HG02623 (cell line): ENCODE data around the gene BANF1.
A peak's percentile ranks its signal among the peaks of the same experiment; 100 is the strongest.
"Not testable (repeated sequence)": the region's sequence is repeated elsewhere in the genome, so short reads cannot be mapped to it uniquely, and the experiment has no call there.

Experiments
- ATAC-seq: cut with Tn5 transposase; IDR thresholded peaks from one replicate; pipeline ENCODE4 v1.9.1; 2021; ENCODE audit warnings: moderate library complexity; ENCODE audit not compliant: unreplicated experiment

The BANF1 gene

DNA sequence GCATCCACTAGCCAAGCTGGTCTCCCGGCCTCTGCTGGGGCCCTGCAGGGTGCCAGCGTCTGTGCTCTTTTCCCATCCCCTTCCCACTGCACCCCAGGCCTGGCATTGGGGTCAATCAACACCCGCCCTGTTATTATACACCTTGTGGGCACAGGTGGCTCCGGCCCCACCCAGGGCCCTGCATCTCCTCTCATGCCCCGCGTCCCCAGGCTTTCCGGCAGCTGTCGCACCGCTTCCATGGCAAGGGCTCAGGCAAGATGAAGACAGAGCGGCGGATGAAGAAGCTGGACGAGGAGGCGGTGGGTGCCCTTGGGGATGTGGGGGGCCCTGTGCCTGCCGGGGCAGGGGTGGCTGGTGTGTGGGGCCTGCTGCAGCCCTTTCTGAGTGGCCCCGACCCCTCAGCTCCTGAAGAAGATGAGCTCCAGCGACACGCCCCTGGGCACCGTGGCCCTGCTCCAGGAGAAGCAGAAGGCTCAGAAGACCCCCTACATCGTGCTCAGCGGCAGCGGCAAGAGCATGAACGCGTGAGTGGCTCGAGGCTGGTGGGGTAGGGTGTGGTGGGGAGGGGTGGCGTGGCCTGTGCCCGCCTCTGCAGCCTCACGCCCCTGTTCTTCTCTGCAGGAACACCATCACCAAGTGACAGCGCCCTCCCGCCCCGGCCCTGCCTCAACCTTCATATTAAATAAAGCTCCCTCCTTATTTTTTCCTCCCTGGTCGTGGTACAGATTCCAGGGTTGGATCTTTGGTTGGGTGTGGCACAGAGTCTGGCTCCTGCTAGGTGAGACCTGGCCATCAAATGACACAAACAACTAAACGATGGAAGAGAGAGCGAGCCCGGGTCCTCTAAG is 23.7 kb upstream of the BANF1 start:
- no peak for ATAC-seq

DNA sequence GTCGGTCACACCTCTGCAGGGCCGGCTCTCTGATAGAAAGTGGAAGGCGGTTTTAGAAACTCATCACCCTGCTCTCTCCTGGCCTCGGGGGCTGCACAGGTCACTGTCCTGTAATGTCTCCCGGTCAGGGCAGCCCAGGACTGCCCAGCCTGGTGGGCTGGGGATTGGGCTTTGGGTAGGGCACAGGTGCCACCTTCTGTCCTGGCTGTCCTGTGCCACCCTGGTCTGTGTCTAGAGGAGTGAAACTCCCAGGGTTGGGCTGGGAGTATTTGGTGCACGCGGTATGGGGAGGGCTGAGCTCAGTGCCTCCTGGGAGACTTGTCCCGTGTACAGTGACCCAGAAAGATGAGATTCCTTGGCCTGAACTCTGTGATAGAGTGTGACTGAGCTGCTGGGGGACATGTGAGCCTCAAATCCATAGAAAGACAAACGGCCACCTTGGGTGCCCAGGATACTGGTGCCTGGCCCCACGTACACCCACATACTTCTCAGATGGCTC is 23.0 kb upstream of the BANF1 start:
- ATAC-seq, result no peak

- no peak for ATAC-seq
Measured at GRCh38 chr11:65981101-65981740, 21.1 kb upstream of the BANF1 start.

- no peak for ATAC-seq
Measured at GRCh38 chr11:65981972-65982823, 20.1 kb upstream of the BANF1 start.

- no peak for ATAC-seq
Measured at GRCh38 chr11:65982824-65983588, 19.3 kb upstream of the BANF1 start.

DNA sequence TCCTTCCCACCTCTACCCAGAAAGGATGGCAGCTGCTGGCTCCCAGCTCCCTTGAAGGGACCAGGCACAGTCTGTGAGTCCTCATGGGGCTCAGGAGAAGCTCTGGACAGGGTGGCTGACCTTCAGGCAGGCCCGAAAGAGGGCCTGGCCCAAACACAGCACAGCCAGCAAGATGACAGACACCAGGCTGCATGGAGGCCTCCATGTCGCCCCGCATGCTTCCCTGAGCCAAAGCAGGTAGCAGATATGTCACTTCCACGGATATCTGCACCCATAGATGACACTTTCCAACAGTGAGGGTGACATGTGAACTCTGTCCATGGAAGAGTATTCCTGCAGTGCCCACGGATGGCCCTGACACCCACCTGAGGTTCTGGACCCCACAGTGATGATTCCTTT is 18.7 kb upstream of the BANF1 start:
- no peak for ATAC-seq

DNA sequence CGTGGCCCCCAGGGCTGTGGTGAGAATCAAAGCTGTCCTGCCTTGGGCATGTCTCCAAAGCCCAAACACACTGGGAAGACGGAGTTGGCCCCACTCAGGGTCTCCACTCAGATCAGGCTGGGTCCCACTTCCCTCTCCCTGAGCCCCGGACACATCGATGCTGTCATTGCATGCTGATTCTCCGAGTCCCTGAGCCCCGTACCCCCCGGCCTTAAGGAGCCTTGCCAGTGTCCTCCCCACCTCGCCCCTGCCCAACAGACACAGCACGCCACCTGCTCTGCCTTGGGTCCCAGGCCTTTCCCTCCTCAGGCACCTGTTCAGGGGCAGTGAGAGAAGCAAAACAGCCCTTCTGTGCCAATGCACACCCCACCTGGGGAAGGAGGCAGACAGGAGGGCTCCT is 15.0 kb upstream of the BANF1 start:
- no peak for ATAC-seq

DNA sequence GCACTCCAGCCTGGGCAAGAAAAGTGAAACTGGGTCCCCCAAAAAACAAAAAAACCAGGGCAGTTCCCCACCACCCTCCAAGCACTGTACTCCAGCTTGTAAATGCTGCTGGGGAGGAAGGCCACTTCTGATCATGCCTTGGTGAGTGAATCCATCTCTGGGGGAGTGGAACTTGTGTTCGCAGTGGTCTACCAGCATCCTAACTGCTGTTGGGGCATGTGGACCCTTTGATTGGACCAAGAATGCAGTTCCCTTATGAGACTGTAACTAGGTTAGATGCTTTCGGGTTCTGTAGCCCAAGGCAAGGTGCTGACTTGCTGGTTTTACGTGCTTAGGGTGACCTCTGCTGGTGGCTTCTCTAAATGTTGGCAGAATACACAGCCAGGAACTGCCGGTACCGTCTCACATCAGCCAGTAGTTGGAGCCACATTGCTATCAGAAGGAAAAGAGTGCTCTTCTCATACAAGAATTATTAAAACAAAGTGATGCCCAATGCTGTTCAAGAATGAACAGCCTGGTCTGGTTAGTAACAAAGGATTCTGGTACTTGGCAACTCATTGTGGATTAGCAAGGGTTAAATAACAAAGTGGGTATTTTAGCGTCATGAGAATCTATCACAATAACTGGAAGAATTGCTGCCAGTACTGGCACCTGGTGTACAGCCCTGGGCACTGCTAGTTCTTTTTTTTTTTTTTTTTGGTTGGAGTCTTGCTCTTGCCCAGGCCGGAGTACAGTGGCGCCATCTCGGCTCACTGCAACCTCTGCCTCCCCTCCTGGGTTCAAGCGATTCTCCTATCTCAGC is 13.3 kb upstream of the BANF1 start:
- ATAC-seq, result peak; percentile 90

GRCh38 chr11:65992056-65992455 is 10.2 kb upstream of the BANF1 start:
- ATAC-seq, result no peak

GRCh38 chr11:65997286-65997685 is 5.0 kb upstream of the BANF1 start:
- ATAC-seq, result no peak

DNA sequence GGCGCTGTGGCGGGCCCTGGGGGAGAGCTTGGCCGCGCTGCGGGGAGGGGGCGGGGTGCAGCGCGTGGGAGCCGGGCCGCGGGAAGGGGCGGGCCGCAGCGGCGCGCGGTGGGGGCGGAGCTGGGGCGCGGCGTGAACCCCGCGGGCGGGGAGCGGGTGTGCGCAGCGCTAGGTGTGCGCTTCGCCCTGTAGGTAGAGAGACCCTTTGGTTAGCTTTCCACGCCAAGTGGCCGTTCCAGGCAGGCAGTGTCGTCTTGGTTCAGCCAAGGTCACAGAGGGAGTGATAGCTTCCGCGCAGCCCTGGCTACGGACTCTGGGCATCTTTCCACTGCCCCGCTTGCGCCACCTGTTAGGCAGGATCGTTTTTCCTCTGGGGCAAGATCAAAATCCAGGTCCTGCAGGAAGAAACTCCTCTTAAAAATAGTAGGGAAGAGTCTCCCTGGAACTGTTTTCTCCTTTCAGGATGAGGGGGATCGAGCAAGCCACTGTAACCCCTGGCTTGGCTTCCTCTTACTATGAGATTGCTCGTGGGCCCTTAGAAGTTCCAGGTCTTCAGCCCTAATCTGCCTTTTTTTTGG is 434 bp downstream of the BANF1 start:
- peak; percentile 42 for ATAC-seq

DNA sequence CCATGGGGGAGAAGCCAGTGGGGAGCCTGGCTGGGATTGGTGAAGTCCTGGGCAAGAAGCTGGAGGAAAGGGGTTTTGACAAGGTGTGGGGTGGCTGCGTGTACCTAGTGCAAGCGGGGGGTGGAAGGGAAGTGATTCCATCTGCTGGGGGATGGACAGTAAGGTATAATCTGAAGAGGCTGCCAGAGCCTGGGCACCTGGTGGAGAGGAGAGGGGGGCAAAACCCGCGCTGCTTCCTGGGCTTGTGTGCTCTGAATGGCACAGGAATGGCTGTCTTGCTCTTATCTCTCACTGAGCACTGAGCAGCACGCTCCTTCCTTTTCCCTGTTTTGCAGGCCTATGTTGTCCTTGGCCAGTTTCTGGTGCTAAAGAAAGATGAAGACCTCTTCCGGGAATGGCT is 988 bp downstream of the BANF1 start:
- ATAC-seq, result no peak

DNA sequence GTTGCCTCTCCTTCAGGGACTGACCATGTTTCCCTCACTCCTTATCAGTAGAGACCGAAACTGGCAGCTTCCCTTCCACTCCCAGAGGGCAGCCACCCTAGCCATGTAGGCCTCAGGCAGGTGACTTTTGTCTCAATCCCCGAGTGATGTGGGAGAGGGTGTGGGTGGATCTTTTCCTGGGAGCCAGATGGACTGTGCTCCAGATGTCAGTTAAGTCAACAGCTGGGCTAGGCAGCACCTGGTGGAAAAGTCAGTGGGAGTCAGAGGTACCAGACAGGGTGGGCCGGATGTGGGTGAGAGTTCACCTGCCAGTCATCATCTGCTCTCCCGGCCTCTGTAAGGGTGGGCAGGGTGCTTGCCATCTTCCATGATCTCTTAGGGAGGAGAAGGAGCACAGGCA is 1.9 kb downstream of the BANF1 start:
- no peak for ATAC-seq

DNA sequence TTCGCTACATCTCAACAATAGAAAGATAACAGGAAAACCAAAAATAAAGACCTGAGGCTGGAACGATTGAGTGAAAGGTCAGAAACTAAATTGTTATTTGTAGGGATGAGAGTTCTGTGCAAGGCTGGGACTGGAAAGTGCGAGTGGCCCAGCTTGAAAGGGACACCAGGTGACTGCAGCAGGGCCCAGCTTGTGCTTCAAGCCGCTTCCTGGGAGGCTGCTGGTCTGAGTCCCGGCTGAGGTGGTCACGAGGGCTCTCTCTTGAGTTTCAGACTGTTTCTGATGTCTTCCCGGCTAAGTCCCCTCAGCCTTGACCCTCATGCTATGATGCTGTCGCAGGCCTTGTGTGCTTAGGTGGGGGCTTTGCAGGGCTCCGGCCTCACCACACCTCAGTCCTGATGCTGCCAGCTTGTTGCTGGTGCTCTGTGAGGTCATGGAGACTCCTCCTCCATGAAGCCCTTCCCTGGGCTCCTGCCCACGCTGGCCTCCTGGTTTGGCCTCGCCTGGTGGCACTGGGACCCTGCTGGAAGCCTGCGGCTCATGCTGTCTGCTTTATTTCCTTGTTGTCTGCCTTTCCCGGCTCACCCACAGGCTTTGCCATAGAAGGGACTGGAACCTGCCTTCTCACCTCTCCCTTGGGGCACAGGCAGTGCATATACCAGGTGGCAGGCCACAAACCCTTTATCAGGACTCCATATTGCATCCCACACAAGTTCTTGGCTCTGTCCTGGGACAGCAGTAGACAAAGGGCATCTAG is 4.0 kb downstream of the BANF1 start:
- no peak for ATAC-seq

DNA sequence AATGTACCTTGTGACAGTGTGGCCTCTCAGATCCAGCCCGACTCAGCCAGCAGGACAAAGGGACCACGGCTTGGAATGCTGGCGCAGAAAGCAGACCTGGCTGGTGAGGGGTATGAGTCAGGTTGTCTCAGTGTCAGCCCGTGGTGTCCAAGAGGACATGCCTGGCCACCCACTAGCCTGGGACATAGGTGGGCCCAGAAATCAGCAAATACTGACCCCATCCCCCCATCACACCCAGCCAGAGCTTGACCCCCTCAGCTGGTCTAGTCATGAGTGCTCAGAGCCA is 4.5 kb downstream of the BANF1 start:
- no peak for ATAC-seq

DNA sequence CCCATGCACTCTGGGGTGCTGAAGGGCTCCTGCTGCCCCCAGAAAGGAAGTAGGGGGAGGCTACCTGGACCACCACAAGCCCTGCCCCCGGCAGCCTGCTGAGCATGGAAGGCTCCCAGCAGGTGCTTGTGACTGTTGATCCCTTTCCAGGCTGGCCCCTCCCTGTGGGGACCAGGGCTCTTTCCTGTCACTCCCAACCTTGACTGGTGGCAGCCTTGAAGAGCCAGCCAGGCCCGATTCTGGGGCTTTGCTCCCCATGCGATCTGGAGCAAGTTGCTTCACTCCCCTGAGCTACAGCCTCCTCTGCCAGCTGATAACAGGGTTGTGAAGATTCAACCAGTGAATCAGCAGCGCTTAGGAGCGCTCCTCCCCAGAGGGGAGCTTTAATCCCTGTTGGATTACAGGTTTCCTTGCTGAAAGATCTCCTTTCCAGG is 4.9 kb downstream of the BANF1 start:
- no peak for ATAC-seq

GRCh38 chr11:66008095-66008467 is 5.8 kb downstream of the BANF1 start:
- ATAC-seq, result no peak

- no peak for ATAC-seq
Measured at GRCh38 chr11:66008468-66009101, 6.3 kb downstream of the BANF1 start.

DNA sequence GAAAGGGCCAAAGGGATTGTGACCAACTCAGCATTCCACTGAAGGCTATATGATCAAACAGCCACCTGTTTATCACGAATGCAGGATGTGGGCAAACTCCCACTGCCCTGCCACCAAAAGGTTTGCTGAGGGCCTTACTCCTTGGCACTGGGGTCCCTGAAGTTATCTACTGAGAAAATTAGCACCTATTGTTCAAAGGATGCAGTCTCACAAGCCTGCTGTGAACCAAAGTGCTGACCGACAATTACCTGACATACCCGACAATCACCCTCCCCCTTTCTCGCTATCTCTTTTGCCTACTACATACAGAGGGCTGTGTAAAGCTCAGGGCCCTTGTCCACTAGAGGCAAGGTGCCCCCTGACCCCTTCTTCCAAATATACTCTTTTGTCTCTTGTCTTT is 7.7 kb downstream of the BANF1 start:
- not testable (repeated sequence) for ATAC-seq
